ENCODE data around the gene CIITA. TPM values are rescaled to one million over a fixed set of nuclear protein-coding genes. Genes with fewer than 3 reads are reported as not detected.

CIITA gene
- total RNA-seq, 1 donor from 2014 or later, result 9.4 TPM

- intact Hi-C loops (cut with micrococcal nuclease), result no loop called here
- Histone ChIP-seq H3K9me3 (replicated peaks) (no peaks in the 10 kb centered on the region), H3K4me1 (peaks cover 47% of the 10 kb centered on the region), H3K36me3 (no peaks in the 10 kb centered on the region), H3K27ac (replicated peaks) (no peak overlapping the region), H3K27me3 (ENCODE audit: low read depth) (no peaks in the 10 kb centered on the region), H3K4me3 (no peak overlapping the region)
- no peak for DNase-seq
- no peak for TF ChIP-seq CTCF (IDR thresholded peaks at IDR 0.05; ENCODE audit: borderline replicate concordance)
Measured at GRCh38 chr16:10951026-10951425, 74.0 kb downstream of the CIITA start.

GRCh38 chr16:10954903-10955302 is 77.9 kb downstream of the CIITA start:
- TF ChIP-seq CTCF (IDR thresholded peaks at IDR 0.05; ENCODE audit: borderline replicate concordance), result no peak
- Histone ChIP-seq H3K4me1 (peaks cover 22% of the 10 kb centered on the region), H3K9me3 (replicated peaks) (no peaks in the 10 kb centered on the region), H3K4me3 (no peak overlapping the region), H3K27ac (replicated peaks) (no peak overlapping the region), H3K27me3 (ENCODE audit: low read depth) (no peaks in the 10 kb centered on the region), H3K36me3 (peaks cover 13% of the 10 kb centered on the region)
- intact Hi-C loops (cut with micrococcal nuclease), result no loop called here
- DNase-seq, result no peak

- TF ChIP-seq CTCF (IDR thresholded peaks at IDR 0.05; ENCODE audit: borderline replicate concordance), result no peak
- no peak for DNase-seq
- no peak overlapping the region for H3K4me3 ChIP-seq
- peaks cover 25% of the 10 kb centered on the region for H3K36me3 ChIP-seq
- no peaks in the 10 kb centered on the region for H3K9me3 ChIP-seq (replicated peaks)
- H3K27ac ChIP-seq (replicated peaks), result no peak overlapping the region
- H3K27me3 ChIP-seq (ENCODE audit: low read depth), result no peaks in the 10 kb centered on the region
- intact Hi-C loops (cut with micrococcal nuclease), result no loop called here
- H3K4me1 ChIP-seq, result peaks cover 29% of the 10 kb centered on the region
Measured at GRCh38 chr16:10957771-10958482, 80.9 kb downstream of the CIITA start.

- H3K4me3 ChIP-seq, result no peak overlapping the region
- intact Hi-C loops (cut with micrococcal nuclease), result no loop called here
- H3K9me3 ChIP-seq (replicated peaks), result no peaks in the 10 kb centered on the region
- peaks cover 25% of the 10 kb centered on the region for H3K4me1 ChIP-seq
- TF ChIP-seq CTCF (IDR thresholded peaks at IDR 0.05; ENCODE audit: borderline replicate concordance), result no peak
- H3K36me3 ChIP-seq, result peaks cover 32% of the 10 kb centered on the region
- no peak overlapping the region for H3K27ac ChIP-seq (replicated peaks)
- no peaks in the 10 kb centered on the region for H3K27me3 ChIP-seq (ENCODE audit: low read depth)
- DNase-seq, result no peak
Measured at GRCh38 chr16:10959161-10959560, 82.2 kb downstream of the CIITA start.

GRCh38 chr16:10961231-10961630 is 84.2 kb downstream of the CIITA start:
- Histone ChIP-seq H3K27me3 (ENCODE audit: low read depth) (no peaks in the 10 kb centered on the region), H3K27ac (replicated peaks) (peak overlapping the region; percentile 33), H3K9me3 (replicated peaks) (no peaks in the 10 kb centered on the region), H3K36me3 (peaks cover 37% of the 10 kb centered on the region), H3K4me3 (no peak overlapping the region), H3K4me1 (peaks cover 23% of the 10 kb centered on the region)
- no peak for DNase-seq
- intact Hi-C loops (cut with micrococcal nuclease), result no loop called here
- no peak for TF ChIP-seq CTCF (IDR thresholded peaks at IDR 0.05; ENCODE audit: borderline replicate concordance)
